ENCODE data around the gene SLC25A26.

Gene SLC25A26

DNA sequence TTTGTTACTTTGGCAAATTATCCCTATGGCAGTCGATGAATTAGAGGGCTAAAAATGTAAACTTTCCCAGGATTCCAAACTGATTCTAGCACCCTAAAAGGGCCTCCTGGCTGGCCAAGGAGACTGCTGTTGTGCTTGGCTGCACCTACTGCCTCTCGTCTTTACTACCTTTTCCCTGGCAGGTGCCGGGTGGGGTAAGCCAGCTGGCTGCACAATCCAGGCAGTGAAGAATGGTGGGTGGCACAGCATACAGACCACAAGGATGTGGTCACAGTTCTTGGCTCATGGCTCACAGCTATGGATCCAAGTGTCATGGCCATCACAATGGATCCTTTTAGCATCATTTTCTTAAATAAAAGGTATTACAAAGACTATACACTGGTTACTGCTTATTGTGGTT, 20.7 kb upstream of the SLC25A26 start:
- no peak for DNase-seq (ENCODE audit: low read depth, low spot score)
- H3K4me3 ChIP-seq (ENCODE audit: low read depth, low read length), result no peak overlapping the region
- TF ChIP-seq, protein P1, sequence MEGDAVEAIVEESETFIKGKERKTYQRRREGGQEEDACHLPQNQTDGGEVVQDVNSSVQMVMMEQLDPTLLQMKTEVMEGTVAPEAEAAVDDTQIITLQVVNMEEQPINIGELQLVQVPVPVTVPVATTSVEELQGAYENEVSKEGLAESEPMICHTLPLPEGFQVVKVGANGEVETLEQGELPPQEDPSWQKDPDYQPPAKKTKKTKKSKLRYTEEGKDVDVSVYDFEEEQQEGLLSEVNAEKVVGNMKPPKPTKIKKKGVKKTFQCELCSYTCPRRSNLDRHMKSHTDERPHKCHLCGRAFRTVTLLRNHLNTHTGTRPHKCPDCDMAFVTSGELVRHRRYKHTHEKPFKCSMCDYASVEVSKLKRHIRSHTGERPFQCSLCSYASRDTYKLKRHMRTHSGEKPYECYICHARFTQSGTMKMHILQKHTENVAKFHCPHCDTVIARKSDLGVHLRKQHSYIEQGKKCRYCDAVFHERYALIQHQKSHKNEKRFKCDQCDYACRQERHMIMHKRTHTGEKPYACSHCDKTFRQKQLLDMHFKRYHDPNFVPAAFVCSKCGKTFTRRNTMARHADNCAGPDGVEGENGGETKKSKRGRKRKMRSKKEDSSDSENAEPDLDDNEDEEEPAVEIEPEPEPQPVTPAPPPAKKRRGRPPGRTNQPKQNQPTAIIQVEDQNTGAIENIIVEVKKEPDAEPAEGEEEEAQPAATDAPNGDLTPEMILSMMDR (IDR thresholded peaks at IDR 0.05; ENCODE audit: insufficient read depth, low read length, missing control alignments), result no peak
- POLR2A ChIA-PET, result no interaction called here
- CTCF ChIA-PET, result no interaction called here

DNA sequence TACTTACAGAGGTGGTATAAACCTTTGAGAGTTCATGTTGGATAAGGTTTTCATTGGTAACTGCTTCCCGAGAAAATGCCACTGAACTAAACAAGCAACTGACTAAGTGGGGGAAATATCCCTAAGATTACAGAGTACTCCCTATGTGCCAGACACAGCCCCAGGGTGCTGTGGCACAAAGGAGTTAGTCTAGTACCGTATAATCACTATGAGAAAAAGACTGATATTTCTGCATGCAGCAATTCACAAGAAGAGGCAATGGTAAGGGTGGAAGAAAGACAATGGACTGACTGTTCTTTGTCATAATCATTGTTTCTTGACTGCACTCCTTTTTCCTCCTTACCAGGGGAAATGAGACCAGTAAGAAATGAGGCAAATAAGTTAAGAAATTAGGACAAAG, 20.0 kb upstream of the SLC25A26 start:
- ChIA-PET CTCF (interaction anchor here (0.6 kb wide), 1 partner anchor 223 kb away, joined by 3 read pairs; no protein-coding TSS in a partner anchor), POLR2A (no interaction called here)
- no peak for DNase-seq (ENCODE audit: low read depth, low spot score)
- TF ChIP-seq, protein P1 (IDR thresholded peaks at IDR 0.05; ENCODE audit: insufficient read depth, low read length, missing control alignments), result no peak
- no peak overlapping the region for H3K4me3 ChIP-seq (ENCODE audit: low read depth, low read length)

DNA sequence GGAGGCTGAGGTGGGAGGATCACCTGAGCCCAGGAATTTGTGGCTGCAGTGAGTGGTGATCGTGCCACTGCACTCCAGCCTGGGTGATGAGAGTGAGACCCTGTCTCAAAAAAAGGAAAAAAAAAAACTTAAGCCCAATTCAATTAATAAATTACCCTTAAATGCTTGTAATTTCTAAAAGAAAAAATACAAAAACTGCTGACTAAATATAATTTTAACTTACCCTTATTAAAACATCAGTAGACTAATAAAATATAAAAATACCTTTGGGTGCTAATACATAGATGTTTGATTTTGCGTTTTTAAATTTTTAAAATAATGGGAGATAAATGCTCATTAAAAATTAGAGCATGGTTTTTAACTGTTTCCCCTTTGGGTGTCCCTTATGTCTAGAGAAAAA, 17.5 kb upstream of the SLC25A26 start:
- ChIA-PET CTCF (interaction anchor here (1.1 kb wide), 1 partner anchor 763 kb away, joined by 3 read pairs; no protein-coding TSS in a partner anchor), POLR2A (no interaction called here)
- TF ChIP-seq, protein P1 (IDR thresholded peaks at IDR 0.05; ENCODE audit: insufficient read depth, low read length, missing control alignments), result no peak
- DNase-seq (ENCODE audit: low read depth, low spot score), result no peak
- H3K4me3 ChIP-seq (ENCODE audit: low read depth, low read length), result no peak overlapping the region

DNA sequence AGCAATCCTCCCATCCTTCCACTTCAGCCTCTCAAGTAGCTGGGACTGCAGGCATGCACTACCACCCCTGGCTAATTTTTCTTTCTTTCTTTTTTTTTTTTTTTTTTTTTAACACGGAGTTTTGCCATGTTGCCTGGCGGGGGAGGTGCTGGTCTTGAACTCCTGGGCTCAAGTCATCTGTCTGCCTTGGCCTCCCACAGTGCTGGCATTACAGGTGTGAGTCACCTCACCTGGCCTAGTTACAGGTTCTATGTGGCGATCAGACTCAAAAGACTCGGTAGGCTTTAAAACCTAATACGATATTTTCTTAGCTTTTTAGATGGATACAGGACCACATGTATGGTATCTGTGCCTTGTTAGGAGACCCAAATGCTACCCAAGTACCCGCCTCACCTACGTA, 14.0 kb upstream of the SLC25A26 start:
- CTCF ChIA-PET, result no interaction called here
- TF ChIP-seq, protein P1 (IDR thresholded peaks at IDR 0.05; ENCODE audit: insufficient read depth, low read length, missing control alignments), result no peak
- DNase-seq (ENCODE audit: low read depth, low spot score), result no peak
- no peak overlapping the region for H3K4me3 ChIP-seq (ENCODE audit: low read depth, low read length)
- POLR2A ChIA-PET, result no interaction called here

DNA sequence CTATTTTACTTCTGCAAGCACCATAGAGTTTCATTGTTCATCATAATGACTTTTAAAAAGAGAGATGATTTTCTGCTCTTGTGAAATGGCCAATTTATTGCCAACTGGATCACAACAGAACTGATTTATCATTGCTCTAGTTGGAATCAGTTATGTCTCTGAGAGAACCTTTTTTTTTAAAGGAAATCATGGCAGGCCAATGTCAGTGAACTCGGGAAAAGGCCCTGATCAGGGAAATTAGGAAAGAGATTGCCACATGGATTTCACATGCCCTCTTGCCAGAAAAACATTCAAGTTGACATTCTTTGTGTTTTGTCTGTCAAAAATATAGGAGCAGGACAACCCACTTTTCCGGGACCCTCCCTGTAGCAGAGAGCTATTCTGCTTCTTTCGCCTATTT, 12.6 kb upstream of the SLC25A26 start:
- ChIA-PET CTCF (interaction anchor here (0.9 kb wide), 1 partner anchor 457 kb away, joined by 4 read pairs; no protein-coding TSS in a partner anchor), POLR2A (no interaction called here)
- DNase-seq (ENCODE audit: low read depth, low spot score), result no peak
- TF ChIP-seq, protein P1 (IDR thresholded peaks at IDR 0.05; ENCODE audit: insufficient read depth, low read length, missing control alignments), result no peak
- no peak overlapping the region for H3K4me3 ChIP-seq (ENCODE audit: low read depth, low read length)

DNA sequence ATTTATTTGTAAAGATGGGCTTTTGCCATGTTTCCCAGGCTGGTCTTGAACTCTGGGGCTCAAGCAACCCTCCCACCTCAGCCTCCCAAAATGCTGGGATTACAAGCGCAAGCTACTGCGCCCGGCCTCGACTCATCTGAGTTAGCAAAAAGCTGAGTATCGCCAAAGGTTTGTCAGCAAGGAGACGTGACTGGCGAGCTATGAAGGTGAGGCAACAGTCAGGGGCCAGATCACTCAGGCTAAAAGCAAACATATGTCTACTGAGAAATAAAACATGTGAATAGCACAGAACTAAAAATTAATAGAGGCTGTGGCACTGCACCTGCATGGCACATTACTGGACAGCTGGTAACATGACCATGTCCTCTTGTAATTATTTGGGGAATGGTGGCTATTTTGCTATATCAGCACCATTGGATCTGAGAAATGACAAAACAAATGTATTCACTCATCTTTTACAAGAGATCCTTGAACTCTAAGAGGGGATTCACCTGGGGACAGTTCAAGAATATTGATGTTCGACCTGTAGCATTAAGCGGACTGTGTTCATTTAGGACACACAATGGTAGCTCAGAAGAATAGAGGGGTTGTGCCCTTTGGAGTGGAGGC, 10.0 kb upstream of the SLC25A26 start:
- DNase-seq (ENCODE audit: low read depth, low spot score), result no peak
- TF ChIP-seq, protein P1 (IDR thresholded peaks at IDR 0.05; ENCODE audit: insufficient read depth, low read length, missing control alignments), result no peak
- ChIA-PET POLR2A (no interaction called here), CTCF (interaction anchor here (0.6 to 2.2 kb wide), 2 partner anchors 15 to 213 kb away, joined by 3 to 7 read pairs; no protein-coding TSS in a partner anchor)
- H3K4me3 ChIP-seq (ENCODE audit: low read depth, low read length), result no peak overlapping the region
